GM18520 (cell line): ENCODE results near the gene SUSD6.

Experiments
- ATAC-seq: cut with Tn5 transposase; IDR thresholded peaks from one replicate; pipeline ENCODE4 v1.9.1; 2021; ENCODE audit not compliant: unreplicated experiment

SUSD6 gene, protein sequence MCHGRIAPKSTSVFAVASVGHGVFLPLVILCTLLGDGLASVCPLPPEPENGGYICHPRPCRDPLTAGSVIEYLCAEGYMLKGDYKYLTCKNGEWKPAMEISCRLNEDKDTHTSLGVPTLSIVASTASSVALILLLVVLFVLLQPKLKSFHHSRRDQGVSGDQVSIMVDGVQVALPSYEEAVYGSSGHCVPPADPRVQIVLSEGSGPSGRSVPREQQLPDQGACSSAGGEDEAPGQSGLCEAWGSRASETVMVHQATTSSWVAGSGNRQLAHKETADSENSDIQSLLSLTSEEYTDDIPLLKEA

DNA sequence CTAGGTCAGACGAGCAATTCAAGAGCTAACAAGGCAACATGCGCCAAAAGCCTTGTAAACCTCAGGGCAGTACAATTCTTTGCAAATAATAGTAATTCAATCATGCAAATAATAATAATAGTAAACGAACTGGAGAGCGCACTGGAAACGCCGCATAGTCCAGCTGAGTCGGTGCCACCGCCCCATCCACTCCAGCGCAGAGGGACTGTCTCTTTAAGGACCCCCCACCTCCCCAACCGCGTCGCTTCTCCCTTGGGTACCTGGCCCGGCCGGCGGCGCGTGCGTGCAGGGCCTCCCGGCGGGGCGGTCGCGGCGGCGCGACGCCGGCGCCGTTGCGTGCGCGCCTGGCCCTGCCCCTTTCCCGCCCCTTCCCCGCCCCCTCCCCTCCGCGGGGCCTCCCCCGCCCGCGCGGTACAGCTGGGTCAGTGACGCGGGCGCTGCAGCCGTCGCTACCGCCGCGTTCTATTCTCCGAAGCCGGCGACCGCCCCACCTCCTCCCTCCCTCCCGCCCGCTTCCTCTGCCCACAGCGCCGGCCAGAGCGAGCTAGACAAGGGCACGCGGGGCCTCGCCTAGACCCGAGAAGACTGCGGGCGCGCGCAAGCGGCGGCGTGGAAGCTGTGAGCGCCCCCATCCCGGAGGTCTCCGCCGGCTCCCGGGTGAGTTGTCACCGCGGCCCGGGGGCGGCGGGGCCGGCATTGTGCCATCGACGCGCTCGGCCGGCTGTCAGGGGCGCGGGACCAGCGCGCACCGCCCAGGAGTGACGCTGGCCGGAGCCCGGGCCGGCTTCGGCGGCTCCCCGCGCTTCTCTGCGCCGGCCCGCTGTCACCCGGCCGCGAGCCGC, at the start of gene SUSD6:
Gene SUSD6 (plus strand): TSS at position 425 of the 842 bp plus-strand sequence. CDS start 46,997 bp downstream, outside the sequence.
- ATAC-seq, result peak; percentile 35

DNA sequence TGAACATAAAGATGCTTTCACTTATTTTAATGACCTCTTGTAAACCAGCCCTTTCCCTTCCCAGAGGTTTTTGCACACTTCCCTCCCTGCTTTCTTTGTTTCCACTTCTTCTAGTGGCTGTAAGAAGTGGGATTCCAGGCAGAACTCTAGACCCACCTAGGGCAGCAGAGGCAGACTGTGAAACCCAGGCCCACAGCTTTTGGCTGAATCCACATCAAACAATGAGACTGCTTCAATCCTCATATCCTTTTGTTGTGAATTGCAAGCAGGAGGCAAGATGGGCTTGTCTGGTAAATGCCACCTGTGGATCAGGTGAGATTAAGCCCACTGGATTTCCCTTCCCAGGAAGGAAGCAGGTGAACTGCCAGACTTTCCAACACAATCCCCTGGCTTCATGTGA, 49.5 kb upstream of the SUSD6 start:
- no peak for ATAC-seq

DNA sequence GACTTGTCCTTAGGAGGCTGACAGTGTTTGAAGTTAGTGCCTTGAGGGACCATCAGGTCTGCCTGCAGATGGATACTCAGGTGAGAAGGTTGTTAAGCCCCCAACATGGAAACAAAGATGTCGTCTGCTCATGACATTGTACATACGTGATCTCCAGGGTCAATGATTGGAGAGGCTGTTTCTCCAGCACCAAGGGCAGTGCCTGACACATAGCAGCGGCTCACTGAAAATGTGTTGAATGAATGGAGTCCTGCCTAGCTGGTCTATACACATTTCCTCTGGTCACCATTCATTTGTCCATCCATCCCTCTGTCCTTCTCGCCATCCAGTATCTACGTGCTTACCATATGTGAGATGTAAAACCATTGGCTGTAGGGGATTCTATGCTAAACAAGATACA, 43.8 kb upstream of the SUSD6 start:
- no peak for ATAC-seq

DNA sequence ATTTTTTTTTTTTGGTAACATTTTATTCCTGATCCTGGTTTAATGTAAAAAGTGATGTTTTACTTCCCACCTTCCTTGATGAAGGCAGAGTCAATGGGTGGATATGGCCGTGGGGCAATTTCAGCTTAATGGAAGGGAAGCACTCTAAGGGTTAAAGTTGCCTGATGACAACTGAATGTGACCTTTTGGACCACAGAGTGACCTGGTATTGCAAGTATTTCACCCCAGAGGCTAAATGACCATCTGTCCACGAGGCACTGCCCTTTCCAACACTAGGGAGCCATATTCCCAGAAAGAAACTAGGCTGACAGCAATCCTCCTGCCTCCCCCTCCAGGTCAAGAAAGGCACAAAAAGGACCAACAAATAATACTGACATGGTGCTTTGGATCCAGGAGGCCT, 41.5 kb upstream of the SUSD6 start:
- no peak for ATAC-seq

DNA sequence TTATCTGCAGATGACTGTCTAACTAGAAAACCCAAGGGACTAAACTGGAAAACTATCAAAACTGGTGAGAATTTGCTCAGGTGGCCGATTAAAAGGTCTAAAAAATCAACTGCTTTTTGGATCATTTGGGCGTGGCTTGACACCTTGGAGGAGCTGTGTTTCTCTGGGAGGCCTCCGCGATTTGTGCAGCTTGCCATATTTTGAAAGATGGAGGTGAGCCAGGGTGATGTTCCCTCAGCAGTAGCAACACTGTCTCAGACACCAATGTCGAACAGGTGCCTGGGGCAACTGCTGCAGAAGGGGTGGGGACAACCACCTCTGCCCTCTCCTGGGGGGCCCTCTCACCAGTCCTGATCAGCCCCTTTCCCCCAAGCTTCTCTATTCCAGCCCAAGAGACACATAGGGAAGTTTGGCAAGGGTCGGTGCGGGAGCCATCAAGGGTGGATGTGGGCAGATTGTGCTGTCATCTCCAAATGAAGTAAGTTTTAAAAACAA, 40.5 kb upstream of the SUSD6 start:
- no peak for ATAC-seq

DNA sequence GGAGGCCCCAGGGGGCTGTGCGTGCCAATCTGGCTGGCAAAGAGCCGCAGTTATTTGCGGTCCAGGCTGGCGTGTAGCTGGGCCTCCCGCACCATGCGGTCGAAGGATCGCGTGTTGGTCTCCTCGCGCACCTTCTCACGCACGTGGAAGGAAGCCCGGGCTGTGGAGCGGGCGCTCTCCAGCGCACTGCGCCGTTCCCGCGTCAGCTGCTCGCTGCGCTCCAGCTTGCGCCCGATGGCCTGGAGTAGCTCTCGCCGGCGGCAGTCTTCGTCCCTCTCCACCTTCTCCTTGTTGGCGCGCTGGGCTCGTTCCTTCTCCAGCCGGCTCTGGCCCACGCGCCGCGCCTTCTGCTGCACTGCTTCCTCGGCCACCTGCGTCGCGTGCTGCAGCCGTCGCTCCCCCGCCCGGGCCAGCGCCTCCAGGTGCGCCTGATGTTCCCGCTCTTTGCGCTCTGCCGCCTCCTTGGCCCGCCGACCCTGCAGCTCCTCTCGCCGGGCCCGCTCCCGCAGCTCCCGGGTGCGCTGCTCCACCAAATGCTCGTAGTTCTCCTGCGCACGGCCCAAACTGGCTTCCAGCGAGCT, 39.9 kb upstream of the SUSD6 start:
- no peak for ATAC-seq

DNA sequence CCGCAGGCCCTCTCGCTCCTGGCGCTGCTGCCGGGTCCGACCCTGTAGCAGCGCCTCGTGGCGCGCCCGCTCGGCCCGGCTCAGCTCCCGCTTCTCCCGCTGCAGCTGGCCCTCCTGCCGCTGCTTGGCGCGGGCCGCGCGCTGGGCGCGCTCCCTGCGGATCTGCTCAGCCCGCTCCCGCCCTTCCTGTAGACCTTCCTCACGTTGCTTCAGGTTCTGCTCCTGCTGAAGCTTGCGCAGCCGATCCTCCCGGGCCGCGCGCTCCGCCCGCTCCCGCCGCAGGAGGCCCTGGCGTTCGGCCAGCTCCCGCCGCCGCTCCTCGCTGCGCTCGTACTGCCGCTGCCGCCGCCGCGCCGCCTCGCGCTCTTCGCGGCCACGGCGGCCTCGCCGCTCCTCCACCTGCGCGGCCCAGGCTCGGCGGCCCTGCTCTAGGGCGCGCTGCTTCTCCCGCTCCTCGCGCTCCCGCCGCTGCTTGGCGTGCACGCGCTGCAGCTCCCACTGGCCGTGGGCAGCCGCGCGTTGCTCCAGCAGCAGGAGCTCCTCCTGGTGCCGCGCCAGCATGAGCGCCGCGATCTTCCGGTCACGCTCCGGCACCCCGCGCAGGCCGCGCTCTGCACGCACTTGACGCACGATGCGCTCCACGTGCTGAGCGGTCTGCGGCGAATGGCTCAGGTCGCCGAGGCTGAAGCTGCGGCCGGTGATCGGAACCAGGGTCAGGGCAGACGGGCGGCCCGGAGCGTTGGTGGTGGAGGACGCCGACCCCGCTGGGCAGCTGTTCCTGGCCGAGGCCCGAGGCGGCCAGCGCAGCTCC, 39.2 kb upstream of the SUSD6 start:
- ATAC-seq, result no peak

DNA sequence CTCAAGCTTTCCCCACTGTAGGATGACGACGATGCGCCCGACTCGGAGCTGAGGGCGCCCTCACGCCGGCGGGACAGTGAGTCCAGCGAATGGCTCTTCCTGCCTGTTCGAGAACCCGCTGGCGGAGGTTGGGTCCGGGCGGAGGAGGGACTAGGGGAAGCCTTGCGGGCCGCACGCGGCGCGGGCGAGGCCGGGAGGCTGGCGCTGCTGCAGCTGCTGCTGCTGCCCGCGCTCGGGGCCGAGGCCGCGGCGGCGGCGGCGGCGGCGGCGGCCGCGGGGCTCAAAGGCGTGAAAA, 38.6 kb upstream of the SUSD6 start:
- ATAC-seq, result no peak

DNA sequence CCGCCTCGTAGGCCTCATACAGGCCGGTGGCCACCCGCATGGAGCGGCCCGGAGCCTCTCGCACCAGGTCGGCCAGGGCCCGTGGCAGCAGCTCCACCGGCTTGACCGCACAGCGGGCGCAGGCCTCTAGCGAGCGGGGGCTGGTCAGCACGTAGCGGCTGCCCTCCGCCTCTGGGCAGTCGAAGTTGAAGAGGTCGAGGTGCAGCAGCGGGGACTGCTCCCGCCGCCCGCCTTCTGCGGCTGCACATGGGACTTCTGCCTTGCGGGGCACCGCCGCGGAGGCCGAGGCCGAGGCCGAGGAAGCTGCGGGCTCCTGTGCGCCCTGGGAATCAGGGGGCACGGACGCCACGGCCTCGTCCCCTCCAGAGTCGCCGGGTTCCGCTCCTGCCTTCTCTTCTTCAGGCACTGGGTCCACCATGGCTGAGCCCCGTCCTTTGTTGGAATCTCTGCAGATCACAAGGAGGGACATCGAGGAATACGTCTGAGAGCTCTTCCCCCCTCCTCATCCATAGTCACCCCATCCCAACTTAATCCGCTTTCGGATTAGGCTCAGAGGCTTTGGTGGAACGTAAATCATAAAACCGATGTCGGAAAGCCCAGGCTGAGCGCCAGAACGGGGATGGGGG, 38.1 kb upstream of the SUSD6 start:
- no peak for ATAC-seq

DNA sequence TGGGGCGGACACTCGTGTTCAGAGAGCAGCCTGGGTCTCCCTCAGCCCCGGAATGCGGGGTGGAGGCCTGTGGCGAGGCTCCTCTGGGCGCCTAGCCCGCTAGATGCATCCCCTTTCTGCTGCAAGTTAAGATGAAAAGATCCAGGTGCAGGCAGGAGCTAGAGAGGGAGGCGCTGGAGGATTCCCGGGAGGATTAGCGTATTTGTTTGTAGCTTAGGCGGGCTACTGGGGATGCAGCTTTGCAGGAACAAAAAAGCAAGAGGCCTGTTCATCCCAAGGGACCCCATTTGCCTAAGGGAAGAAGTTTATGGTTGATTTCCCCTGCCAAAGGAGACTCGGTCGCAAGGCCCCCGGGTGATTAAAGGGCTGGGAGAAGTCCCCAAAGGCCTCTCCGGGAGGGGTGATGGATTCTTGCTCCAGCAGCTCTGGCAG, 37.5 kb upstream of the SUSD6 start:
- ATAC-seq, result no peak

DNA sequence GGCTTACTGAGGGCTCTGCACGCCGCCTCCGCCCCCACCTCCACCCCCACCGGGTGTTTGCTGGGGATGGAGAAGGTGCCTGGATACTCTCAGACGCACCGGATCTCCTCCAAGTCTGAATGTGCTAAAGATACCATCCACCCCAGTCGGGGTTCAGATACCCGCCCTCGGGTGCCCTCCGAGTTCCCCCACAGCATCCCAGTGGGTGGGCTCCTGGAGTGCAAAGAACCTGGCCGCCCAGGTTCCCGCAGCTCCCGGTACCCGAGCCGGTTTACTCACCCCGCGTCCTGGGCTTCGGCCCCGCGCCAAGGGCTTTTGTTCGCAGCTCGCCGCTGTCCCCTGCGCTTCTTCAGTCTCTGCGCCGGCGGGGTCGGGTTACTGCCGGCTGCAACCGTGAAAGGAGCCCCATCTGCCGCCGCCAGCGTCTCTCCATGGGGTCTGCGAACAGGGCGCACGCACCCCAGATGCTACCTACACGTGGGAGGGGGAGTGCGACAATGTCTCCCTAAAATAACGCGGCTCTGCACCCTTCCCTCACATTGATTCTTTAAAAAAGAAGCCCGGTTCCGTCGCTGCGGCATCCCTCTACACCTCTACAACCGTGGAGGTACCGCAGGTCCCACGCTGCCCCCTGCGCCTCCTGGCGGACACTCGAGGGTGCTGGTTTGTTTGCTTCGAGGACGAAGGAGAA, 37.0 kb upstream of the SUSD6 start, which contains the start of gene CCDC177:
Gene CCDC177 (minus strand): TSS at position 609 of the 691 bp plus-strand sequence. CDS start 1,249 bp downstream, outside the sequence.
- ATAC-seq, result no peak

DNA sequence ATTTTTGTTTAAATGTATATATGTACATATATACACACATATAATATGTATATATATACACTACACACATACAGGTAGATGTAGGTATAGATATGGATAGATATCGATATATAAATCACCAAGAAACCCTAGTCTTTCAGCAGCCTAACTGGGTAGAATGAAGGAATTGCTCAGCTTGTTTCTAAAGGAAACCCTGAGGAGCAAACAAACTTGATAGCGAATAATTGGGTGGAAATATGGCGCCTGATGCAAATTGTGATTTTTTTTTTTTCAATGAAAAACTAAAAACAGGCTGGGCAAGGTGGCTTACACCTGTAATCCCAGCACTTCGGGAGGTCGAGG, 36.5 kb upstream of the SUSD6 start:
- ATAC-seq, result no peak

DNA sequence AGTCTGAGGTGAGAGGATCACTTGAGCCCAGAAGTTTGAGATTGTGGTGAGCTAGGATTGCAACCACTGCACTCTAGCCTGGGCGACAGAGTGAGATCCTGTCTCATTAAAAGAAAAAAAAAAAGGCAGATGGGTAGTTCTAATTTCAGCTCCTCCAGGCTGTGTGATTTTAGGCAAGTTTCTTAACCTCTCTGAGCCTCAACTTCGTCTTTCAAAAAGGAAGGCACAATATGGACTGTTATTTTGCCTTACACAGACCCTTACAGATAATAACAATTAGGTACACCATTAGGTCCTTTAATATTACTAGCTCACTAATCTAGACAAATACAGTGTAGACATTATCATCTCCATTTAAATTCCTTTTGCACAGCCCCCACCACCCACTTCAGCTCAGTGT, 31.9 kb upstream of the SUSD6 start:
- ATAC-seq, result no peak

DNA sequence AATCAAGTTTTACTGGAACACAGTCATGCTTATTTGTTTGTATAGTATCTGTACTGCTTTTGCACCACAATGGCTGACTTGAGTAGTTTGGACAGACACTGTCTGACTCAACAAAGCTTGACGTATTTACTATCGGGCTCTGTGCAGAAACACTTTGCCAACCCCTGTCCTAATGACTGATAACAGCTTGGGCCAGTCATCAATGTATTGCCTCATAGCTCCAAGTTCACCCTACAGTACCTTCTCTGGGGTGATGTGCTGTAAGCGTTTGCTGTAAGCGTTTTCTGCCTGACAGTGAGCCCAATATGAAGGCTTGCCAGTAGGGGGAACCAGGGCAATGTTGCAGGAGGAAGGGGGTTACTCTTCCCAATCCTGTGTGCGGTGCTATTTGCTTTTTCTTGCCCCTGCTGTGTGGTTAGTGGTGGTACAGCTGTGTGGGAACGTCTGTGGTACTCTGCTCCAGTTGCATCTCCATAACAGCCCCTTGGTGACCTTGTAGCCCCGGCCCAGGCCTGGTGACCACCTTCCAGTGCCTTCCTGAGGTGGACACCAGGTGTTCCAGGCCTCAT, 31.3 kb upstream of the SUSD6 start:
- no peak for ATAC-seq

DNA sequence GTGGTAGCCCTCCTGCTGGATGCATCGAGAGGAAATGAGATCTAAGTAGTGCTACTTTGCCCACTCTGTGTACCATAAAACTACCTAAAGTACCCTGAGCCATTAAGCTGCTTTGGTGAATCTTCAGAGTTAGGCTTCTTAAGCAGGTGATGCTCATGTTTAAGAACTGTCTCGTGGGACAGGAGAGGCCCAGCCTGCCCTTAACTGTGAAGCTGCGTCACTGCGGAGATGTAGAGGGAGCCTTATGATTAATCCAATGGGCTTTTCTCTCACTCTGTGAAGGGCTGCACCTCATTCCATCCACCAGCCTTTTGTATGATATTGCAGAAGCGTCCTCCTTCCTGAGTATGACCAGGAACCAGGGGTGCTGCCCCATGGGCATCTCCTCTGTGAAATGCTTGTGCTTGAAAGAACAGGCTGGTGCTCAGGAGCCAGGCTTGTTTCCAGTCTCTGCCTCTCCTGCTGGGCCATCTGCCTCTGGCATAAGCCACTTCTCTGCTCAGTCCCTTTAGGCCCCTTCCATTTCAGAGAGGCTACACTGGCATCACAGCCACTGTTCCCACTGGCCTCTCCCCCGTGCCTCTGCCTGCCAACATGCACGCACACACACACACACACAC, 30.0 kb upstream of the SUSD6 start:
- ATAC-seq, result no peak

DNA sequence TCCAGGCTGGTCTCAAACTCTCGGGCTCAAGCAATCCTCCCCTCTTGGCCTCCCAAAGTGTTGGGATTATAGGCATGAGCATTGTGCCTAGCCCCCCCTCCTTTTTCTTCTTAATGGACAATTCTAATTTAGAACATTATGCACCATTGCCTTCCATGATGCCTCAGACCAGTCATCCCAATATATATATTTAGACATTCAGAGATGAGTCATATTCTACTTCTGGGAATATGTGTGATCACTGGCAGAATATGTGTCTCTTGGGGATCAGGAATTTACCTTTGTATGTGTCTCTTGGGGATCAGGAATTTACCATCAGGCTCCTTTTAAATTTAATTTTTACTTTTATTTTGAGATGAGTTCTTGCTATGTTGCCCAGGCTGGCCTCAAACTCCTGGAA, 29.2 kb upstream of the SUSD6 start:
- no peak for ATAC-seq

DNA sequence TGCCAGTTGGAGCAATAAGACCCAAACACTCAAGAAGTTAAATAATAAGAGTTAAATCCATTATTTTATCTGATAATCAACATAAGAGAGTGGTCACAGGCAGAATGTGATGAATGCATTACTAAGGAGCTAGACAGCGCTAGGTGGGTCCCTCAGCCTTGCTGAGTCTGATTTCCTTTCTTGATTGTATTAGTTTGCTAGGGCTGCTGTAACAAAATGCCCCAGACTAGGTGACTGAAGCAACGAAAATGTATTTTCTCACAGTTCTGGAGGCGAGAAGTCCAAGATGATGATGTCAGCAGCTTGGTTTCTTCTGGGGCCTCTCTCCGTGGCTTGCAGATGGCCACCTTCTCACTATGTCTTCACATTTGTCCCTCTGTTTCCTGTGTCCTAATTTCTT, 28.6 kb upstream of the SUSD6 start:
- no peak for ATAC-seq

DNA sequence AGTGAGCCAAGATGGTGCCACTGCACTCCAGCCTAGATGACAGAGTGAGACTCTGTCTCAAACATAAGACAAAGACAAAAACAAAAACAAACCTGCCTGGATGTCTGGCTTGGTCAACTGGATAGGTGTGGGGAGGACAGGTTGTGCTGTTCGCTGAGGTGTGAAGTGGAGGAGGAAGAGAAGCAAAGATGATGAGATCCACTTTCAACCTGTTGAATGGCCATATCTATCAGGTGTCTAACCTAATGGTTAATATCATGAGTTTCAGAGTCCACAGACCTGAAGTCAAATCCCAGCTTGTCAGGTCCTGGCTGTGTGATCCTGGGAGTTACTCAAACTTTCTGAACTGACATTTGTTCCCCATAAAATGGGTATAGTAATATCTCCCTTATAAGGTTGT, 27.0 kb upstream of the SUSD6 start:
- ATAC-seq, result no peak

DNA sequence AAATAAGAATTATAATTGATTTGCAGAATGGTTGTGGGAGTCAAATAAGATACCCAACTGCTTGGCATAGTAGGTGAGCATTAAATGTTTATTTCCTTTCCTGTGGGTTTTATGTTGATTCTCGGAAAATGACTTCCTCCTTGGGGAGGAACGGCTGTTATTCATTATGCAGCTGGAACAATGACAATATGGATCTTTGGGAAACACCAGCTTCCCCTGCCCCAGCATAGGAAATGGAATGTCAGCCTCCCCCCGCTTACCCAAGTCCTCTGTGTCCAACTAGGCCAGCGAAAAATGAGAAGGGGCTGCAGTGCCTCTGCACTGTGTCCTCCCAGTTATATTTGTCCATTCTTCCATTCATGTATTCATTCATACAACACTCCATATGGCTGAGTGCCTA, 25.0 kb upstream of the SUSD6 start:
- no peak for ATAC-seq
